ENCODE results near the gene P4HA3. TPM values are rescaled to one million over a fixed set of nuclear protein-coding genes. Genes with fewer than 3 reads are reported as not detected.

Gene P4HA3
- total RNA-seq, 1 donor from 2014 or later = 1.7 TPM

DNA sequence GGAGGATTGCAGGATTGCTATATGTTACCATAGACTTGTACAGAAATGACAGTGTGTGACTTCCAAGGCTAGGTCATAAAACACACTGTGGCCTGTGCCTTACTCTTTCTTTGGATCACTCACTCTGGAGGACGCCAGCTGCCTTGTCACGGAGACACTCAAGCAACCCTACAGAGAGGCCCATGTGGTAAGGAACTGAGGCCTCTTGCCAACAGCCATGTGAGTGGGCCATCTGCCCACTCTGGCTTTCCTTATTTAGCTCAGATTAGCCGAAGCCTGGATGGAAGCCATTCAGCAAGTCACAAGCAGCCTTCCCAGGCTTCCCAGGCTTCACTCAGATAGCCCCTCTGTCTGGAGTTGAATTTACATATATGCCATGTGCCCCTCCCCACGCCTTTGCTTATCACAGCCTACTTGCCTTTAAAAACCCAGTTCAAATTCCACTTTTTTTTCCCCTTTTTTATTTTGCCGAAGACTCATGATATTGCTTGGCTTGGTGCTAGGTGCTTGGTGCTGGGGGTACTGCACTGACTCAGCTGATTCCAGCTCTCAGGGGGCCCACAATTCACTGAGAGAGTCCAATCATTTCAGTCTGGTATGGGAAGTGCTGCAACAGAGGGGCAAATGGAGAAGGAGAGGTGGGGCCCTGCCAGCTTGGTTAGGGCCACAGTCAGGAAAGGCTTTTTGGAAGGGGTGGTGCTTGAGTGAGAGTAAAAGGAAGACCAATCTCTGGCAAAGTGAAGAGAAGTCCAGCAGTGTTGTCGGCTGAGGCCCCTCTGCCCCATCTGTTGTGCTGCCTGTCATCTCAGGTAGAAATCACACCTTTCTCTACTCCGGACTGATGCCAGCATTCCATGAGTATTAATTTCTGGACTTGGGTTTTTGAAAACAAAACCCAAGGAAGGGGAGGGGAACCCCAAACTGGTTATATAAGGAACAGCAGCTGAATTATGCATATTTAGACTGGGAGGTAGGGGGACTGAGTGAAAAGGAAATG, 14.5 kb upstream of the P4HA3 start:
- DNase-seq (ENCODE audit: extremely low spot score in 2 of 2) = peak in 1 of 2 donors; percentile 93
- H3K27ac ChIP-seq = peak overlapping the region; percentile 48

DNA sequence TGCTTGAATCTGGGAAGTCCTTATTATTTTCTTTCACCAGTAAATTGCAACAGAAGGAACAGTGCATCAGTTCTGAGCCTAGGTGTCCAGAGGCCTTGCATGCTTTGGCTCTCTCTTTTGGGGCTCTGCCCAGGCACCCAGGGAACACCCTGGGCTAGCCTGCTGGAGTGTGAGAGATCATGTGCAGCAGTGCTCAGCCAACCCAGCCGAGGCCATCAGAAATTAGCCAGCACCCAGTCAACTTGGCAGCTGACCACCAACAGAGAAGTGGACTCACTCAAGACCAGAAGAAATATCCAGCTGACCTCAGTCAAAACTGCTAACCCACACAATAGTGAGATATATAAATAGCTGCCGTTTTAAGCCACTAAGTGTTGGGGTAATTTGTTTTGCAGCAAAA, 11.2 kb upstream of the P4HA3 start:
- DNase-seq (ENCODE audit: extremely low spot score in 2 of 2) = no peak

More for the DNA sequence above, 14.5 kb upstream of the P4HA3 start:
- Histone ChIP-seq H3K9me3 (no peaks in the 10 kb centered on the region), H3K36me3 (no peaks in the 10 kb centered on the region), H3K4me3 (no peak overlapping the region), H3K27me3 (no peaks in the 10 kb centered on the region), H3K4me1 (peaks cover 32% of the 10 kb centered on the region)
- intact Hi-C loops (cut with DNase I) = no loop called here
- TF ChIP-seq POLR2AphosphoS5 (IDR thresholded peaks at IDR 0.05; ENCODE audit: insufficient read depth in 1 of 2, low read depth in 1 of 2) (peak; percentile 29 to 82), POLR2A (IDR thresholded peaks at IDR 0.05) (no peak)
- TF ChIP-seq, protein P1, sequence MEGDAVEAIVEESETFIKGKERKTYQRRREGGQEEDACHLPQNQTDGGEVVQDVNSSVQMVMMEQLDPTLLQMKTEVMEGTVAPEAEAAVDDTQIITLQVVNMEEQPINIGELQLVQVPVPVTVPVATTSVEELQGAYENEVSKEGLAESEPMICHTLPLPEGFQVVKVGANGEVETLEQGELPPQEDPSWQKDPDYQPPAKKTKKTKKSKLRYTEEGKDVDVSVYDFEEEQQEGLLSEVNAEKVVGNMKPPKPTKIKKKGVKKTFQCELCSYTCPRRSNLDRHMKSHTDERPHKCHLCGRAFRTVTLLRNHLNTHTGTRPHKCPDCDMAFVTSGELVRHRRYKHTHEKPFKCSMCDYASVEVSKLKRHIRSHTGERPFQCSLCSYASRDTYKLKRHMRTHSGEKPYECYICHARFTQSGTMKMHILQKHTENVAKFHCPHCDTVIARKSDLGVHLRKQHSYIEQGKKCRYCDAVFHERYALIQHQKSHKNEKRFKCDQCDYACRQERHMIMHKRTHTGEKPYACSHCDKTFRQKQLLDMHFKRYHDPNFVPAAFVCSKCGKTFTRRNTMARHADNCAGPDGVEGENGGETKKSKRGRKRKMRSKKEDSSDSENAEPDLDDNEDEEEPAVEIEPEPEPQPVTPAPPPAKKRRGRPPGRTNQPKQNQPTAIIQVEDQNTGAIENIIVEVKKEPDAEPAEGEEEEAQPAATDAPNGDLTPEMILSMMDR (IDR thresholded peaks at IDR 0.05) = no peak

DNA sequence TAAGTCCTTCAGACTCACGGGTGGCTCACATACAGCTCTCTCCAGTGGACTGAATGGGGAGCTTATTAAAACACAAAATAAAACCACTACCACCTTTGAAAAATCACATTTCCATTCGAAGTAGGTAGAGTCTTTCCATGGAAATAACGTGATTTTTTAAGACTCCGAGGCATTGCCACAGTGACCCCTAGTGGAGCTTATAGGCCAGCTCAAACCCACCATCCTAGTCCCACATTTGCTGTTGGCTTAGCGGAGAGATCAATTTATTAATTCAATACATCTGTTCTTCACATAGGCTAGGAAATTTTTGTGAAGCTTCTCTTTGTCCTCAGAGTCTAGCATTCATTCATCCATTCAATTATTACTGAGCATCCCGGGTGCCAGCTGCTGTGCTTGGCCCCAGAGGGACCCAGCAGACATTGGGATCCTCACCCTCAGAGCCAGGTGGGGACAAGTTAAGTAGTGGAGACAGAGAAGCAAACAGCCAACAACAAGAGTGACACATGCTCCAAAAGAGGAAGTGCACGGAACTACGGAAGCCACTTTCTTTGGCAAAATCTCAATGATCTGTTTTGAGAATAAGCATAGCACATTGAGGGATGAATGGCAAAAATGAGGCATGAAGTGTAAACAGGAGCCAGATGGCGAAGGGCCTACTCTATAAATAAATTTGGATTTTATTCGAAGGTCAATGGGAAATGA, 10.2 kb upstream of the P4HA3 start:
- intact Hi-C loops (cut with DNase I) = no loop called here
- TF ChIP-seq, protein P1 (IDR thresholded peaks at IDR 0.05) = peak in 2 of 3 experiments; percentile 30 to 48
- TF ChIP-seq POLR2A (IDR thresholded peaks at IDR 0.05) = no peak

More for the DNA sequence above, 11.2 kb upstream of the P4HA3 start:
- intact Hi-C loops (cut with DNase I) = no loop called here
- TF ChIP-seq, protein P1 (IDR thresholded peaks at IDR 0.05) = no peak
- no peak for TF ChIP-seq POLR2A (IDR thresholded peaks at IDR 0.05)
- no peak for TF ChIP-seq POLR2AphosphoS5 (IDR thresholded peaks at IDR 0.05; ENCODE audit: insufficient read depth in 1 of 2, low read depth in 1 of 2)
- Histone ChIP-seq H3K27ac (no peak overlapping the region), H3K27me3 (no peaks in the 10 kb centered on the region), H3K36me3 (no peaks in the 10 kb centered on the region), H3K4me3 (no peak overlapping the region), H3K9me3 (no peaks in the 10 kb centered on the region), H3K4me1 (peaks cover 42% of the 10 kb centered on the region)

DNA sequence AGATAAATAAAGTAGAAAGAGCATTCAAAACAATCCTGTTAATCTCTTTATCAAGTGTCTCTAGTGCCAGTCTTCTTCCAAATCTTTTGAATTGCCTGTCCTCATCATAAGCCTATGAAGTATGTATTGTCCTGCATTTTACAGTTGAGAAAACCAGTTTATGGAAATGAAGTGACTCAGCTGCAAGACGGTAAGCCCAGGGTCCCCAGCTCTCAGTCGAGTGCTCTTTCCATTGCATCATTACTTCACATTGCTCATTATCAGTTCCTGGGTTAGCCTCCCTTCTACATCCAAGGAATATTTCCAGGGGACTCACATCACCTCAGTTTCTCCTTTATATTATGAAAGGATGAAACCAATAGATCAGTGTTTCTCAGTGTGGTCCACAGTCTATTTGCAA, 9.1 kb upstream of the P4HA3 start:
- H3K4me1 ChIP-seq = peaks cover 27% of the 10 kb centered on the region
- no peaks in the 10 kb centered on the region for H3K36me3 ChIP-seq
- peaks cover 7% of the 10 kb centered on the region for H3K9me3 ChIP-seq
- intact Hi-C loops (cut with DNase I) = no loop called here
- H3K27me3 ChIP-seq = no peaks in the 10 kb centered on the region
- H3K4me3 ChIP-seq = no peak overlapping the region
- H3K27ac ChIP-seq = no peak overlapping the region
- DNase-seq (ENCODE audit: extremely low spot score in 2 of 2) = no peak
- TF ChIP-seq POLR2AphosphoS5 (IDR thresholded peaks at IDR 0.05; ENCODE audit: insufficient read depth in 1 of 2, low read depth in 1 of 2) (no peak), POLR2A (IDR thresholded peaks at IDR 0.05) (no peak)
- TF ChIP-seq, protein P1 (IDR thresholded peaks at IDR 0.05) = no peak

More for the DNA sequence above, 10.2 kb upstream of the P4HA3 start:
- Histone ChIP-seq H3K27me3 (no peaks in the 10 kb centered on the region), H3K36me3 (no peaks in the 10 kb centered on the region), H3K4me1 (peaks cover 38% of the 10 kb centered on the region), H3K27ac (no peak overlapping the region), H3K9me3 (peaks cover 4% of the 10 kb centered on the region), H3K4me3 (no peak overlapping the region)
- no peak for DNase-seq (ENCODE audit: extremely low spot score in 2 of 2)
